Left renal cortex interstitium (tissue), 4 donors: ENCODE measurements around the gene LOXL3. TPM values are rescaled to one million over a fixed set of nuclear protein-coding genes. Genes with fewer than 3 reads are reported as not detected.

Experiments
- DNase-seq, 4 donors: peaks; one replicate each; pipeline ENCODE4 v3.0.0-alpha.2; 2013; ENCODE audit warnings: low read depth in 4 of 4, low spot score in 2 of 4, missing footprints in 1 of 4
- polyA plus RNA-seq, 4 donors: library from polyadenylated mRNA; unstranded; fragments of 120-200 nt; gene quantifications; one replicate each; pipeline ENCODE4 v1.2.1, GENCODE V29; 2013; ENCODE audit not compliant: insufficient read length in 4 of 4

The LOXL3 gene
- polyA plus RNA-seq, 4 donors = 9.7 to 12.4 (median 10.7) TPM

GRCh38 chr2:74530239-74531187 lies 23.2 kb downstream of the LOXL3 start:
- DNase-seq = no peak

GRCh38 chr2:74529357-74530238 lies 24.1 kb downstream of the LOXL3 start, which contains the start of the genes AUP1 and HTRA2:
Gene AUP1 (minus strand): TSS chr2:74529706. CDS start chr2:74529629, 77 bp downstream.
Gene HTRA2 (plus strand): TSS chr2:74529933. CDS start chr2:74530007, 74 bp downstream.
- peak; percentile 94 to 99 (median 94) for DNase-seq

DNA sequence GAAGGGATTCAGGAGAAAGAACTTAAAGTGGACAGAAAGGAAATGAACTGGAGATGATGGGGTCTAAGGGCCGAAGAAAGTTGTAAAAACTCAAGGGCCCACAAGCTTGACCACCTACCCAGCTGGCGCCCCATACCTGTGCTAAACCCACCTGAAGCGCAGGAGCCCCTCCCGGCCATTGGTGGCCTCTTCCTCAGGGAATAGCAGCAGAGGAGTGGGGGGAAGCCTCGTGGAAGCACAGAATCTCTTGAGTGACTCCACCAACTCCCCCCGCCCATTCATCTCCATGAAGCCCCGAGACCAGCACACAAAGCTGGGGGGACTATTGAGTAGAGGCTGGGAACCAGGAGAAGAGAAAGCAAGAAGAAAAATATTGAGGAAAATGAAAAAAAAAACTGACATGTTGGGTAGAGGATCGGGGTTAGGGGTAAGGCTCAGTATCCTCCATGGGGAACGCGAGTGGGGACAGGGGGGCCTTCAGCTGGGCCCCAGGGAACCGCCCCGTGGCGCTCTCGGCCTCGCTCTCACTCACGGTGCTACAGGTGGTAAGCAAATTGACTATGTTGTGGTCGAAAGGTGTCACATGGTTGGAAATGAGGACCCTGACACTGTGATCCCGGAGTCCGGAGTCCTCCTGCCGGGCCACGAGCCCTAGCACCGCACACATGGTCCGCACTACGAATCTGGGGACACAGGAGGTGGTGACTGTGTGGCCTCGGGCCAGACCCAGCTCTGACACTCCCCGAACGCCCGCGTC lies 25.0 kb downstream of the LOXL3 start:
- no peak for DNase-seq

GRCh38 chr2:74527741-74528140 lies 26.0 kb downstream of the LOXL3 start:
- no peak for DNase-seq

GRCh38 chr2:74526649-74527230 lies 27.0 kb downstream of the LOXL3 start:
- no peak for DNase-seq

- DNase-seq = no peak
Observed at GRCh38 chr2:74525717-74526648, 27.8 kb downstream of the LOXL3 start, which contains the start of gene DQX1. Gene DQX1 (minus strand): TSS chr2:74526231. CDS start chr2:74525729, 502 bp downstream.

DNA sequence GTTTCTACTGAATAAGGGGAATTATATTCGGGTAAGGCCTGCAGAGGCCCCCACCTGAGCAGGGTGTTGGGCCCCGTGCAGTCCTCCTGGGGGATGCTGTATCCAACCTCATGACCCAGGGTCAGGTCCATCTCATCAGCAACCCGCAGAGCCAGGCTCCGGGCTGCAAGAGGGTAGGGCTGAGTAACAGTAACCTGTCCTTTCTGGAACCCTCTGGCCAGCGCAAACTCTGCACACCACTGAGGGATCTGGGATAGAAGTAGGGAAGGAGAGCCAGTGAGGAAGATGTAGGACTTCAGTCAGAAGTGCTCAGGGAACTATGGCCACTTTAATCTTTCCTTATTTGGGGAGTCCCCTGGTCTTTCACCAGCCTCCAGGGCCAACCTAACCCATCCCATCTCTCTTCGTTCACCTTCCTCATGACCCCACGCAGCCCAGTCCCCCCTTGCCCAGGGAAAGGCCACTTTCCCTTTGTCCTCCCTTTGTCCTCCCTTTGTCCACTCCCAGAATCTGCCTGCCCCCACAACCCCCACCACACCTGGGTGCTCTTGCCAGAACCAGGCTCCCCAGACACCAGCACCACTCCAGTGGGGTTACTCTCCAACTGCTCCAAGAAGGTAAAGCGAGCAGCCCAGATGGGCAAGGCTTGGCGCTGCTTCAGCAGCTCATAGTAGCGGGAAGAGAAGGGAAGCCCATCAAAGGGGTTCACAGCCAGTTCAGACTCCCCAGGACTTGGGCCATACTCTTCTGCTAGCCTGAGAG lies 28.6 kb downstream of the LOXL3 start:
- DNase-seq = no peak

- no peak for DNase-seq
Observed at GRCh38 chr2:74524005-74524404, 29.7 kb downstream of the LOXL3 start.

- DNase-seq = no peak
Observed at GRCh38 chr2:74522516-74522915, 31.2 kb downstream of the LOXL3 start.

DNA sequence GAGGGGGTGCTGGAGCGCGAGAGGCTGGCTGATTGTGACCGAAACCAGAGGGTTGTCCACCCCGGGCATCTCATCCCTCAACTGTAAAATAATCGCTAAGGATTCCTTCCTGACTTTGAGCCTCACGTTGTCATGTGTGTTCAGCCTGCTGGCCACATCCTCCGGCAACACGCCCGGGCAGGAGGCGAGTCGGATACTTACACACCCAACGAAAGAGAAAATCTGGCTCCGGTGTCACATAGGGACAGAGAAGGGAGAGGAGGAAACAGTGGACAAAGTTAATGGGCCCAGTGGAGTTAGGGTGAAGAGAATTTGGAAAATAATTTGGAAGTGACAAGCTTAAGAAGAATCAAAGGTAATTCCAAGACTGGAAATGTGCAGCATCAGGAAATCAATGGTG lies 37.1 kb downstream of the LOXL3 start:
- DNase-seq = no peak

GRCh38 chr2:74515981-74516633 lies 37.6 kb downstream of the LOXL3 start:
- no peak for DNase-seq

GRCh38 chr2:74515271-74515980 lies 38.3 kb downstream of the LOXL3 start:
- no peak for DNase-seq

GRCh38 chr2:74514368-74515270 lies 39.1 kb downstream of the LOXL3 start, which contains the start of gene TLX2:
Gene TLX2 (plus strand): TSS chr2:74514450. CDS start chr2:74514807, 357 bp downstream.
- DNase-seq = no peak

- DNase-seq = no peak
Observed at GRCh38 chr2:74513605-74514367, 40.0 kb downstream of the LOXL3 start.
